ENCODE measurements around the gene SLCO2B1. TPM values are rescaled to one million over a fixed set of nuclear protein-coding genes. Genes with fewer than 3 reads are reported as not detected.
"Not testable (repeated sequence)": the region's sequence is repeated elsewhere in the genome, so short reads cannot be mapped to it uniquely, and the experiment has no call there.

Gene SLCO2B1, protein sequence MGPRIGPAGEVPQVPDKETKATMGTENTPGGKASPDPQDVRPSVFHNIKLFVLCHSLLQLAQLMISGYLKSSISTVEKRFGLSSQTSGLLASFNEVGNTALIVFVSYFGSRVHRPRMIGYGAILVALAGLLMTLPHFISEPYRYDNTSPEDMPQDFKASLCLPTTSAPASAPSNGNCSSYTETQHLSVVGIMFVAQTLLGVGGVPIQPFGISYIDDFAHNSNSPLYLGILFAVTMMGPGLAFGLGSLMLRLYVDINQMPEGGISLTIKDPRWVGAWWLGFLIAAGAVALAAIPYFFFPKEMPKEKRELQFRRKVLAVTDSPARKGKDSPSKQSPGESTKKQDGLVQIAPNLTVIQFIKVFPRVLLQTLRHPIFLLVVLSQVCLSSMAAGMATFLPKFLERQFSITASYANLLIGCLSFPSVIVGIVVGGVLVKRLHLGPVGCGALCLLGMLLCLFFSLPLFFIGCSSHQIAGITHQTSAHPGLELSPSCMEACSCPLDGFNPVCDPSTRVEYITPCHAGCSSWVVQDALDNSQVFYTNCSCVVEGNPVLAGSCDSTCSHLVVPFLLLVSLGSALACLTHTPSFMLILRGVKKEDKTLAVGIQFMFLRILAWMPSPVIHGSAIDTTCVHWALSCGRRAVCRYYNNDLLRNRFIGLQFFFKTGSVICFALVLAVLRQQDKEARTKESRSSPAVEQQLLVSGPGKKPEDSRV
- total RNA-seq, result 100 to 1,000 TPM in 1 of 4 donors, 10 to 100 TPM in 3; 50.4 to 160 (median 66.3) TPM

DNA sequence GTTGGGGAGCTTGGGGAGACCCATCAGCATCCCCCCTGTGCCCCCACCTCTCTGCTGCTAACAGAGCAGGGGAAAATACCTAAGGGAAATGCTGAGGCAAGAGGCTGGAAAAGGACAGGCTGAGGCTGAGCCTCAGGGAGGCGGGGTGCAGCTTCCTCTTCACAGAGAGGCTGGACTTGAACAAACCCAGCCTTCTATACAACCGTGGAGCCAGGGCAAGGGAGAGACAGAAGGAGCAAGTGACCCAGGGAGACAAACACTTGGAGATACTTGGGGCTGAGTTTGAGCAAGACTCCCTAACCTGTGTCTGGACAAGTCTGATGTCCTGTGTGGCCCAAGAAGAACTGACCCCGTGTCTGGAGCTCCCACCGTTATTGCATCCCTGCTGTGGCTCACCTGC, at the start of gene SLCO2B1:
Gene SLCO2B1, plus strand, starts transcription at position 229 of the 400 bp plus-strand sequence. CDS start 275 bp downstream, outside the sequence.
- Histone ChIP-seq H3K27me3 (no peaks in the 10 kb centered on the region), H3K4me1 (peaks cover 0 to 18% (median 2%) of the 10 kb centered on the region in 4 donors), H3K36me3 (no peaks in the 10 kb centered on the region), H3K4me3 (peak within 1 kb of the TSS; percentile 11 to 45 (median 33)), H3K9me3 (no peaks in the 10 kb centered on the region), H3K27ac (peak within 1 kb of the TSS in 3 of 4 donors; percentile 52 to 70 (median 64))
- 51 to 61% methylated on average over 4 of the region's 4 CpGs for WGBS, 2 donors
- DNase-seq (ENCODE audit: low spot score in 2 of 2), result peak in 1 of 2 donors; percentile 36
- TF ChIP-seq POLR2A (IDR thresholded peaks at IDR 0.05) (no peak), EP300 (IDR thresholded peaks at IDR 0.05) (no peak)
- TF ChIP-seq, protein P1, sequence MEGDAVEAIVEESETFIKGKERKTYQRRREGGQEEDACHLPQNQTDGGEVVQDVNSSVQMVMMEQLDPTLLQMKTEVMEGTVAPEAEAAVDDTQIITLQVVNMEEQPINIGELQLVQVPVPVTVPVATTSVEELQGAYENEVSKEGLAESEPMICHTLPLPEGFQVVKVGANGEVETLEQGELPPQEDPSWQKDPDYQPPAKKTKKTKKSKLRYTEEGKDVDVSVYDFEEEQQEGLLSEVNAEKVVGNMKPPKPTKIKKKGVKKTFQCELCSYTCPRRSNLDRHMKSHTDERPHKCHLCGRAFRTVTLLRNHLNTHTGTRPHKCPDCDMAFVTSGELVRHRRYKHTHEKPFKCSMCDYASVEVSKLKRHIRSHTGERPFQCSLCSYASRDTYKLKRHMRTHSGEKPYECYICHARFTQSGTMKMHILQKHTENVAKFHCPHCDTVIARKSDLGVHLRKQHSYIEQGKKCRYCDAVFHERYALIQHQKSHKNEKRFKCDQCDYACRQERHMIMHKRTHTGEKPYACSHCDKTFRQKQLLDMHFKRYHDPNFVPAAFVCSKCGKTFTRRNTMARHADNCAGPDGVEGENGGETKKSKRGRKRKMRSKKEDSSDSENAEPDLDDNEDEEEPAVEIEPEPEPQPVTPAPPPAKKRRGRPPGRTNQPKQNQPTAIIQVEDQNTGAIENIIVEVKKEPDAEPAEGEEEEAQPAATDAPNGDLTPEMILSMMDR (IDR thresholded peaks at IDR 0.05), result no peak

DNA sequence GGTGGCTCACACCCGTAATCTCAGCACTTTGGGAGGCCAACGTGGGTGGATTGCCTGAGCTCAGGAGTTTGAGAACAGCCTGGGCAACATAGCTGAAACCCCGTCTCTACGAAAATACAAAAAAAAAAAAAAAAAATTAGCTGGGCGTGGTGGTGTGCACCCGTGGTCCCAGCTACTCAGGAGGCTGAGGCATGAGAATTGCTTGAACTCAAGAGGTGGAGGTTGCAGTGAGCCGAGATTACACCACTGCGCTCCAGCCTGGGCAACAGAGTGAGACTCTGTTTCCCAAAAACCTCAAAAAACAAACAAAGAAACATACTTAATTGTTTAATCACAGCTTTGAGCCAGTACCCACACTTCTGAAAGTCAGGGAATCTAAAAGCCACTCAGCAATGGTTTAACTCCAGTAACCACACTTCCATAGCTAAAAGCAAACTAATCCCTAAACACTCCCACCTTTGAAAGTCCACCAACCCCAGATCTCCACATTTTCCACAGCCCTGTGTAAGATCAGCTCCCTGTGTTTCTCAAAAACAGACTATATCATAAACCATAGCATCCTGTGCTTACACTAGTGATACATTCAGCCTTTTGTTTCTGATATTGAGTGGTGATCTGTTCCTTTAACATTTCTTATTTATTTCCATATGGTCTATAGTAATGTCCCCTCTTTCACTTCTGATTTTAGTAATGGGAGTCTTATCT, 49.3 kb upstream of the SLCO2B1 start:
- Histone ChIP-seq H3K4me1 (no peaks in the 10 kb centered on the region), H3K9me3 (peaks cover 0 to 7% (median 2%) of the 10 kb centered on the region in 4 donors), H3K27me3 (no peaks in the 10 kb centered on the region), H3K4me3 (no peak overlapping the region), H3K27ac (no peak overlapping the region), H3K36me3 (no peaks in the 10 kb centered on the region)
- WGBS, 2 donors, result 83 to 85% methylated on average over 8 of the region's 8 CpGs
- DNase-seq (ENCODE audit: low spot score in 2 of 2), result no peak
- TF ChIP-seq EP300 (IDR thresholded peaks at IDR 0.05) (no peak), POLR2A (IDR thresholded peaks at IDR 0.05) (no peak)
- TF ChIP-seq, protein P1 (IDR thresholded peaks at IDR 0.05), result no peak

DNA sequence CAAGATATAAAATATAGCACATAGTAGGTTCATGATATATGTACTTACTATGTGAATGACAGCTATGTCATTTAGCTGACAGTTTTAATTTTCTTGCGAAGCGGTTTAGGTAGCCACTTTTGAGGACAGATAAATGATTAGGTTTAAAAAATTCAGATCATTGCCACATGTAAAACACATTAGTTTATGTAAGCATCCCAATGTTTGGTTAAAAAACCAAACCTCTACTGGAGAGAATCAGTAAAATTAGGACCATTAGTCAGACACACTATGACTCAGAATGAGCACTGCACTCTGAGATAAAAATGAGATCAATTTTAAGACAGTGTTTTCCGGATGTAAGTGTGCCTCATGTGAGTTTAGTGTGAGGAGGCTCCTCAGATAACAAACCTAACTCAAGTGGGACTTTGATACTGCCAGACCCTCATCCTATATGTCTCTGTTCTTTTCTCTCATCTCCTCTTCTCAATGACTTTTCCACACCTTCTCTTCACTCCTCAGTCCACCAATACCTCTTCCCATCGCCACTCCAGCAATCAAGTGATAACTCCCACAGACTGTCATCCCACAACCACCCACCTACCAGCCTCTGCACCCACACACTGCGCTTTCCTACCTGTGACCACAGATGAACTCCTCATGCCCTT, 47.4 kb upstream of the SLCO2B1 start:
- no peak overlapping the region for H3K4me3 ChIP-seq
- no peak for TF ChIP-seq EP300 (IDR thresholded peaks at IDR 0.05)
- TF ChIP-seq POLR2A (IDR thresholded peaks at IDR 0.05), result no peak
- TF ChIP-seq, protein P1 (IDR thresholded peaks at IDR 0.05), result no peak
- no peaks in the 10 kb centered on the region for H3K27me3 ChIP-seq
- H3K27ac ChIP-seq, result no peak overlapping the region
- H3K36me3 ChIP-seq, result no peaks in the 10 kb centered on the region
- no peak for DNase-seq (ENCODE audit: low spot score in 2 of 2)
- H3K4me1 ChIP-seq, result no peaks in the 10 kb centered on the region
- WGBS, 2 donors, result 78 to 81% methylated on average over 5 of the region's 5 CpGs
- H3K9me3 ChIP-seq, result peaks cover 0 to 7% (median 2%) of the 10 kb centered on the region in 4 donors

DNA sequence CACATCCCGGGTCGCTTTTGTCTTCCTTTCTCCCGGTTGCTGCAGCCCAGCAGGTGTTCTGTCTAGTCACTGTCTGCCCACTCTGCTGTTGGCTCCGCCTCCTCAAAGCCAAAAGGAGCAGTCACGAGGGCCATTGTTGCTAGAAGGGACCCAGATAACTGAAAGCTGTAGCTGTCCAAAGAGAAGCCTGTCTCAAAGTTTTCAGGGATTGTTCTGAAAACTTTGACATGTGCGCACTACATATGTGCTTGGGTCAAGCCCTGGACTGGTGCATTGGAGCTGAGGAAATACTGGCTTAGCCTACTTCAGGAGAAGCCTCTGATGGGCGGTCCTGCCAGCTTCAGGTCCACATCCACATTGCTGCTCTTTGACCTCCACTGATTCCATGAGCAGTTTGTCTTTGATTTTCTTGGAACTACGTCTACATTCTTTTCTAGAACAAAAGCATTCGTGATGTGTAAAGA, 45.4 kb upstream of the SLCO2B1 start:
- H3K27me3 ChIP-seq, result no peaks in the 10 kb centered on the region
- 48 to 59% methylated on average over 9 of the region's 9 CpGs for WGBS, 2 donors

DNA sequence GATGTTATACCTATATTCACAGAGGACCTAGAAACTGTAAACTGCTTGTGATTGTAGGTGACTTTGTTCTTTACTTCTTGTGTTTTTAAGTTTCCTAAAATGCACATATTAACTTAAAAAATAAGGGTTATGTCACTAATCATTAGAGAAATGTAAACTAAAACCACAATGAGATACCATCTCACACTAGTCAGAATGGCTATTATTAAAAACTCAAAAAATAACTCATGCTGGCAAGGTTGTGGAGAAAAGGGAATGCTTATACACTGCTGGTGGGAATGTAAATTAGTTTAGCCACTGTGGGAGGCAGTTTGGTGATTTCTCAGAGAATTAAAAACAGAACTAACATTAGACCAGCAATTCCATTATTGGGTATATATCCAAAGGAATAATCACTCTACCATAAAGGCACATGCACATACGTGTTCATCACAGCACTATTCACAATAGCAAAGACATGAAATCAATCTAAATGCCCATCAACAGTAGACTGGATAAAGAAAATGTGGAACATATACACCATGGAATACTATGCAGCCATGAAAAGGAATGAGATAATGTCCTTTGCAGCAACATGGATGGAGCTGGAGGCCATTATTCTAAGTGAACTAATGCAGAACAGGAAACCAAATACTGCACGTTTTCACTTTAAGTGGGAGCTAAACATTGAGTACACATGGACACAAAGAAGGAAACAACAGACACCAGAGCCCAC, 44.8 kb upstream of the SLCO2B1 start:
- not testable (repeated sequence) for H3K4me3 ChIP-seq; H3K4me1 ChIP-seq; H3K27ac ChIP-seq; DNase-seq (ENCODE audit: low spot score in 2 of 2); H3K27me3 ChIP-seq; H3K36me3 ChIP-seq
- peaks cover 0 to 16% (median 4%) of the 10 kb centered on the region in 4 donors for H3K9me3 ChIP-seq
- WGBS, 2 donors, result 74 to 84% methylated on average over 2 of the region's 2 CpGs

More for the DNA sequence above, 45.4 kb upstream of the SLCO2B1 start:
- DNase-seq (ENCODE audit: low spot score in 2 of 2), result no peak
- Histone ChIP-seq H3K4me1 (no peaks in the 10 kb centered on the region), H3K27ac (no peak overlapping the region), H3K4me3 (no peak overlapping the region), H3K36me3 (no peaks in the 10 kb centered on the region), H3K9me3 (peaks cover 0 to 10% (median 4%) of the 10 kb centered on the region in 4 donors)
- TF ChIP-seq POLR2A (IDR thresholded peaks at IDR 0.05) (no peak), EP300 (IDR thresholded peaks at IDR 0.05) (no peak)
- TF ChIP-seq, protein P1 (IDR thresholded peaks at IDR 0.05), result no peak

Data from tibial nerve (tissue), 4 donors.